Stimulated activated naive CD4-positive, alpha-beta T cell (primary cell): Measurements from ENCODE around the gene STRN4.
"Not testable (repeated sequence)": the region's sequence is repeated elsewhere in the genome, so short reads cannot be mapped to it uniquely, and the experiment has no call there.

ENCODE experiments used
- DNase-seq, 6 experiments: peaks; one replicate each; lab custom pipeline; 2025; lab: John Stamatoyannopoulos, UW

STRN4 gene, protein sequence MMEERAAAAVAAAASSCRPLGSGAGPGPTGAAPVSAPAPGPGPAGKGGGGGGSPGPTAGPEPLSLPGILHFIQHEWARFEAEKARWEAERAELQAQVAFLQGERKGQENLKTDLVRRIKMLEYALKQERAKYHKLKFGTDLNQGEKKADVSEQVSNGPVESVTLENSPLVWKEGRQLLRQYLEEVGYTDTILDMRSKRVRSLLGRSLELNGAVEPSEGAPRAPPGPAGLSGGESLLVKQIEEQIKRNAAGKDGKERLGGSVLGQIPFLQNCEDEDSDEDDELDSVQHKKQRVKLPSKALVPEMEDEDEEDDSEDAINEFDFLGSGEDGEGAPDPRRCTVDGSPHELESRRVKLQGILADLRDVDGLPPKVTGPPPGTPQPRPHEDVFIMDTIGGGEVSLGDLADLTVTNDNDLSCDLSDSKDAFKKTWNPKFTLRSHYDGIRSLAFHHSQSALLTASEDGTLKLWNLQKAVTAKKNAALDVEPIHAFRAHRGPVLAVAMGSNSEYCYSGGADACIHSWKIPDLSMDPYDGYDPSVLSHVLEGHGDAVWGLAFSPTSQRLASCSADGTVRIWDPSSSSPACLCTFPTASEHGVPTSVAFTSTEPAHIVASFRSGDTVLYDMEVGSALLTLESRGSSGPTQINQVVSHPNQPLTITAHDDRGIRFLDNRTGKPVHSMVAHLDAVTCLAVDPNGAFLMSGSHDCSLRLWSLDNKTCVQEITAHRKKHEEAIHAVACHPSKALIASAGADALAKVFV

DNA sequence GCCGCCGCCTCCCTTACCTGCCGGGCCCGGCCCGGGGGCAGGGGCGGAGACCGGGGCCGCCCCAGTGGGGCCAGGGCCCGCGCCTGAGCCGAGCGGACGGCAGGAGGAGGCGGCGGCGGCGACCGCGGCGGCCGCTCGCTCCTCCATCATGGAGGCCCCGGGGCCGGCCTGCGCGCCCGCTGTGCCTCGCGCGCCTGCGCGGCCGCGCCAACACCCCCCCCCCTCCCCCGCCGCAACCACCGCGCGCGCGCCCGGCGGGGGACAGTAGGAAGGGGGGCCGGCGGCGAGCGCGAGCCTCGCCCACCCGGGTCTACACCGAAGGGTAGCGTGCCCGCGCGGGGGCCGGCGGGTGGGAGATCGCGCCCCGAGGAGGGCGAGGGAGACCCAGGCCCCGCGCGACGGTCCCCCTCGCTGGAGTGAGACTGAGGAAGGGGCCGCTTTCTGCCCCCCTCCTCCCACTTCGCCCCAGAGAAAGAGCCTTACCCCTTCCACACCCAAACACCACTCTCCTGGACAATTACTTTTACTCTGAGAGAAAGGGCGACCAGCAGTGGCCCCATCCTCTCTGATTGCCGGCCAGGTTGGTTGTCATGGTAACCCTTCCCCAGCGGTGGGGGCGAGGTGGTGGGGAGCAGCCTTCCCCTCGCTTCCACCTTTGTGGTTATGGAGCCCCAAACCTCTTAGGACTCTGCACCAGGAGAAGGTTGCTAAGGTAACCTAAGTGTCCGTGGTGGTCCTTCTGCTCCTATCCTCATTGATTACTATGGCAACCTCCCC, at the start of gene STRN4:
Gene STRN4, minus strand, starts transcription at position 170 of the 777 bp plus-strand sequence. Its CDS starts 20 bp downstream, at position 150.
- DNase-seq = peak; percentile 35 to 63 (median 53)

DNA sequence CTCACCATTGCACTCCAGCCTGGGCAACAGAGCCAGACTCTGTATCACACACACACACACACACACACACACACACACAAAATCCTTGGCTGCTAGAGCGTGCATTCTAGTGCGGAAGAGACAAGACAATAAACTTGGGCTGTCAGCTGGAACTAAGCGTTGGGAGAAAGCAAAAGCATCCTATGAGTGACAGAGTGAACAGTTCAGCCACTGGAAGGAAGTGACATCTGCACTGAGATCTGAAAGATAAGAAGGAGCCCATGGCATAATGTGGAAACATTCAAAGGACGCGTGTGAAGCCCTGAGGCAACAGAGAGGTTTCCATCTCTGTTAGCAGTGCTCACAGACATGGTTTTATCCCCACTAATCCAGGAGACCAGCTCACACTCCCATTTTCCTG, 45.7 kb upstream of the STRN4 start:
- peak in 4 of 6 experiments; percentile 17 to 71 (median 61) for DNase-seq

DNA sequence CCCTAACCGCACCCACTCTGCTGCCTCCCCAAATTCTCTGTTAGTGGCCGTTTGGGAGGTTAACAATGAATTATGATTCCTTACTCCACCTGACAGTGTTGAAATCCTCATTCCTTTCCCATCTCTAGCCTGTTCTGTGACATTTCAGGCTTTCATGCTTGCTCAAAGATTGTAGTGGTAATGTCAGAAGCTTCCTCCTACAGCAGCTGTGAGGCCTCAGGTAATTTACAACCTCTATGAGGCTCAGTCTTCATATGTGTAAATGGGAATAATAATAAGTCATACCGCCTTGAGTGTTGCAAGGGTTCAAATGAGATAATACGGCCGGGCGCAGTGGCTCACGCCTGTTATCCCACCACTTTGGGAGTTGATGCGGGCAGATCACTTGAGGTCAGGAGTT, 43.1 kb upstream of the STRN4 start:
- no peak for DNase-seq

DNA sequence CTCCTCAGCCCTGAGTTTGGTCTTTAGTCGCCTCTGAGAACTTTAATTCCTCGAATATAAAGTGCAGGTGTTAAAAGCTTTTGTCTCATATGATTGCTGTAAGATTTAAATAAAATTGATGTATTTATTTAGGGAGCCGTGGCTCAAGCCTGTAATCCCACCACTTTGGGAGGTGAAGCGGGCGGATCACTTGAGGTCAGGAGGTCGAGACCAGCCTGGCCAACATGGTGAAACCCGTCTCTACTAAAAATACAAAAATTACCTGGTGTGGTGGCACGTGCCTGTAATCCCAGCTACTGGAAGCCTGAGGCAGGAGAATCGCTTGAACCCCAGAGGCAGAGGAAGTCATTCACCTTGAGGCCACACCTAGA, 42.7 kb upstream of the STRN4 start:
- DNase-seq = no peak

DNA sequence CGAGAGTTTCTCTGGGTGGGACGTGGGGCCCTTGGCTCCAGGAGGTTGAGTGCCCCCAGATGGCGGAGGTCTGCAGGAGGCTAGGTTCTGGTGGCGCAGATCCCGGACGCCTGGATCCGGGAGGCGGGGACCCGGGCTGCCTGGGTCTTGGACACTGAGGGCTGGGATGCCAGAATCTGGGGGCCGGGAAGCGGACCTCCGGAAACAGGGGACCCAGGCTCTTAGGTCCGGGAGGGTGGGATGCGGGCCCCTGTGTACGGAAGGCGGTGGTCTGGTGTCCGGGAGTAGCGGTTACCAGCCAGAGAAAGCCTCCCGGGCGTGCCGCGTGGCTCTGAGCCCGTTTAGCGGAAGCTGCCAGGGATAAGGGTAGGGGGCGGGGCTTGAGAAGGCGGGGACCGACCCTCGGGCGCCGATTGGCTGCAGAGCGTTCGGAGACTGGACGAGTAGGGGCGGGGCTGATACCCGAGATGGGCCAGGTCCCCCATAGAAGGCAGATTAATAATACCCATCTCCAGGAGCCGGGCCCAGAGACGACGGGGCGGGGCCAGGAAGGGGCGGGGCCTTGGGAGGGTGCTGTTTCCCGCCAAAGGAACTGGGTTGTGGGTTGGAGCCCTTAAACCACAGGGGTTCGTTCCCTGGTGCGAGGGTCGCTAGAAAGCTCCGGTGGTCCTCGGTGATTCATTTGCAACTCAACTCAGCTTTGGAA, 42.2 kb upstream of the STRN4 start, which contains the start of gene SLC1A5:
Gene SLC1A5, minus strand, starts transcription at position 333 of the 706 bp plus-strand sequence. CDS start 629 bp downstream, outside the sequence.
- DNase-seq = peak; percentile 74 to 94 (median 84)

DNA sequence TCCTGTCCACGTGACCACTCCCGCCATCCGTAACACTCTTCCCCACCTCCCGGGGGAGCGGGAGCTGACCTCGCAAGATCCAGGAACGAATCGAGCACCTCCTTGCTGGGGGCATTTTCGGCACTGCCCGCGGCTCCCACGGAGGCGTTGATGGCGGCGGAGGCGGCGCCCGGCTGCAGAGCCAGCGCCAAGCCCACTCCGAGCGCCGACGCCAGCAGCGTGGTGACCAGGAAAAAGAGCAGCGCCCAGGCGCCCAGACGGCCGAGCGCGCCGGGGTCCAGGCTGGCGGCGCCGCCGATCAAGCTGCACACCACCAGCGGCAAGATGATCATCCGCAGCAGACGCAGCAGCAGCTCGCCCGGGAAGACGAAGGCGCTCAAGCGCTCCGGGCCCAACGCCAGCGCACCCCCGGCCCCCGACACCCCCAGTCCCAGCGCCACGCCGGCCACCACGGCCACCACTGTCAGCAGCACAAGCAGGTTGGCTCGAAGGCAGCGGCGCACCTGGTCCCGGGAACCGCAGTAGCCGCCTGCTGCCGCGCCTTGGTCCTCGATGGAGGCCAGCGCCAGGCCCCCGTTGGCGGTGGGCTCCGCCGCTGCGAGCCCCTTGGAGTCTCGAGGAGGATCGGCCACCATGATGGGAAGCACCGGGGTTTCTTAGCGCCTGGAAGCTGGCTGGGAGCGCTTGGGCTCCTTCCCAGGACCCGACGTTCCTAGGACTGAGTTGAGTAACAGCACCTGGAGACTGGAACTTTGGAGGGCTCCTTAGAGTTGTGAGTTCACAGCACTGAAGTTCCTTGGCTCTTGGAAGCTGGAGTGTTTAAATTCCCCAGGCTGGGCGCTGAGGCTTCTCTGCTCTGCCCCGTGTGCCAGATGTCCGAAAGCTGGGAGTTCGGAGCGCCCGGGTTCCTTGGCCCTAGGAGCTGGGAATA, 41.3 kb upstream of the STRN4 start:
- DNase-seq = peak in 2 of 6 experiments; percentile 25 to 61

DNA sequence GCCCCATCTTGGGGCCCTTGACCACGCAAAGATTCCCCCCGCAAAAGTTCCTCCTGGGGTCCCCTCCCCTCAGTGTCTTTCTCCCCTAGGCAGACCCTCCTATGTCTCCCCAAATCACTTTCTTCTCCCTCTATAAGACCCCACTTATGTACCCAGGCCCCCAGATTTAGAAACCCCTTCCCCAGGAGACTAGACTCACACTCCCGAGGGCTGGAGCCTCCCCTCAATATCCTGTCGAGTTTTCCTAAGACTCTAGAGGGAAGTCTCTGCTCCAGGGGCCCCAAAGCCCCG, 40.7 kb upstream of the STRN4 start:
- no peak for DNase-seq

DNA sequence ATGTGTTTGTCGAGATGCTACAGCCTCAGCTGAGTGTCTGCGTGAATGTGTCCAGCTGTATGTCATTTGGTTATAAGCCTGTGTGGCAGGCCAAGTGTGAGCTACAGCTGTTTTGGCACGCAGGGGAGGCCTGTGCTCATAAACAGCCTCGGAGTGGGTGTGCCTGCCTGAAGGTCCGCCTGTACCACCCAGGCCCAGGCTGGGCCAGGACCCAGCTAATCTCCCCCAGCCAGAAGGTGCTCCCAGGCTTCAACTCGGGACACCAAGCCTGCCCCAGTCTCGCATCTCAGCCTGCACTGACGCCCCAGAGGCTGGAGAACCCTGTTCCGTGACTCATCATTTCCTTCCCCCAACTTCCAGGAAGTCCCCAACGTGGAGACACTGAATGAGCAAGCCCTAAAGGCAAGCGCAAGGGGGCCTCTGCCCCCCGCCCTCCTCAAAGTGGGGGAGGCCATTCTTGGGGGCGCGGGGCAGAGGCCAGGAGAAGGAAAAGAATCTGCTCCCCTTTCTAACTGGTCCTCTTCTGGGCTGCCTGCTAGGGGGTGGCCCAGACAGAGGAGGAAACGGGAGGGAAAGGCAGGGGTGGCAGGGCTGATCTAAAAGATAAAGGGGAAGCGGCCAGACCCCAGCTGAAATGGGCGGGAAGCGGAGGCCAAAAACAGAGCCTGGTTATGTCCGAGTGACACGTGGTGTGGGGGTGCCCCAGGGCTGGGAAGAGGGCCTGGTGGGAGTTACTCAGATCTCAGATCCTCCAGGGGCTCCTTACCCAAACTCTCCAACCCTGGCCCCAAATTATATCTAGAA, 40.2 kb upstream of the STRN4 start:
- peak; percentile 34 to 65 (median 56) for DNase-seq

DNA sequence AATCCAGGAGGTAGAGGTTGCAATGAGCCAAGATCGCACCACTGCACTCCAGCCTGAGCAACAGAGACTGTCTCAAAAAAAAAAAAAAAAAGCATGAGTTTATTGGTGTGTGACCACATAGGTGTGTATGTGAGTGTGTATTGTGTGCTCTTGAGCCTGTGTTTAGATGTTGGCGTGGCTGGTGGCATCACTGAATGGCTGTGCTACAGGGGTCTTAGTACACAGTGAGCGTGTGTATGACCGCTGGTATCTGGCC, 39.7 kb upstream of the STRN4 start:
- no peak for DNase-seq

DNA sequence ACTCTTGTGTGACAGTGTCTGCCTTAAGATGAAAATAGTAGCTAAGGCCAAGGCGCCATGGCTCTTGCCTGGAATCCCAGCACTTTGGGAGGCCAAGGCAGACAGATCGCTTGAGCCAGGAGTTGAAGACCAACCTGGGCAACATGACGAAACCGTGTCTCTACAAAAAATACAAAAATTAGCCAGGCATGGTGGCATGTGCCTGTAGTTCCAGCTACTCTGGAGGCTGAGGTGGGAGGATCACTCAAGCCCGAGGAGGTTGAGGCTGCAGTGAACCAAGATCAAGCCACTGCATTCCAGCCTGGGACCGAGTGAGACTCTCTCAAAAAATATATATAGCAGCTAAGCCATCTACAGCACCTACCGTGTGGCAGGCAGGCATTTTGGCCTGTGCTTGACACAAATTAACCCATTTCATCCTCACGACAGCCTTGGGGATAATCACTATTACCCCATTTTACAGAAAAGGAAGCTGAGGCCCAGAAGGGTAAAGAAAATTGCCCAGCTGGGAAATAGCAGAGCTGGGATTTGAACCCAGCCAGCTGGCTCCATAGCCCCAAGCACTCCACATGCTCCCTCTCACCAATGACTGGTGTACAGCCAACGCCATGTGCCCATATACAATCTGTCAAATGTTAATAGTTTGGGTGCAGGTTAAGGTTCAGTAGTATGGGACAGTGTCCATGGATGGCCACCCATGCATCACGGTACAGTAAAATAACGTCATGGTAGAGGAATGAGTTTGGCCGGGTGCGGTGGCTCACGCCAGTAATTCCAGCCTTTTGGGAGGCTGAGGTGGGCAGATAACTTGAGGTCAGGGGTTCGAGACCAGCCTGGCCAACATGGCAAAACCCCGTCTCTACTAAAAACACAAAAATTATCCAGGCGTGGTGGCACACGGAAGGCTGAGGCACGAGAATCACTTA, 39.1 kb upstream of the STRN4 start:
- DNase-seq = no peak

DNA sequence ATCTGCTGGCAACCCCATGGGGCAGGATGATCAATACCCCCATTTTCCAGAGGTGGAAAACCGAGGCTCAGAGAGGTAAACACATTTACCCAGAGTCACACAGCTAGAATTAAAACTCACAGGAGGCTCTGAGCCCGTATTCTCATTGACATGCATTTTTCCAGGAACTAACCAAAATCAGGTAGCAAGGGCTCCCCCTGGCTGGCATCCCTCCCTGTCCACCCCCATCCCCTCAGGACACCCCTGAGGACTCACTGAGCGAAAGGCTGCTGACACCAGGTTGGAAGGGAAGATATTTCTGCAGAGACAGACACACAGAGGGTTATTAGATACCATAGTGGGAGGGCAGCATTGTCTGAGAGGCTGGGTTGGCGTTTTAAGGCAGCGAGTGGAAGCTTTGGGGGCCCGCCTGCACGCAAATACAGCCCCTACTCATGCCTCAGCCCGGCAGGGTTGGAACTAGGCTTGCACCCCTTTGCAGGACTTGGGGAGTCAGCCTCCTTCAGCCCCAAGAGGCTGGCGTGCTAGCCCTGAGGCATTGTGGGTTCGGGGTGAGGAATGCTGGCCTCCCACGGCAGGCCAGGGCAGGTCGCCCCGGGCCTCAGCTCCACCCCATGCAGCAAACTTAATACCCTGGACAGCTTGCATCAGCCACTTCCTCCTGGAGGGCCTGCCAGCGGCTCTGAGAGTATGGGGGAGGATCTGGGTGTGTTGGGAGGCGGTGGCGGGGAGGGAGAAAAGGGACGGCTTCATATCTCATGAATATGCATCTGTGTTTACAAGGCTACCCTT, 38.2 kb upstream of the STRN4 start:
- no peak for DNase-seq

DNA sequence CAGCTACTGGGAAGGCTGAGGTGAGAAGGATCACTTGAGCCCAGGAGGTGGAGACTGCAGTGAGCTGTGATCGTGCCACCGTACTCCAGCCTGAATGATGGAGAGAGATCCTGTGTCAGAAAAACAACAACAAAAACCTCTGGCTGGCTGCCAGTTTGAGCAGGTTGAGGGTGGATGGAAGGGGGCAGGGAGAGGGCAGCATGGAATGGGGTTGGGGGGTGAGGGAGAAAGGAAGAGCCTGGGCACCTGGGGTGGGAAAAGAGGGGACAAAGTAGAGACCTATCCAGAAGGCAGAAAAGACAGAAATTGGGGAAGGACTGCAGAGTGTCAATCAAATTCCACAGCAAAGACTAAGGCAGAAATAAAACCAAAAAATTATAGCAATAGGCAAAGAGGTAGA, 37.4 kb upstream of the STRN4 start:
- DNase-seq = no peak

DNA sequence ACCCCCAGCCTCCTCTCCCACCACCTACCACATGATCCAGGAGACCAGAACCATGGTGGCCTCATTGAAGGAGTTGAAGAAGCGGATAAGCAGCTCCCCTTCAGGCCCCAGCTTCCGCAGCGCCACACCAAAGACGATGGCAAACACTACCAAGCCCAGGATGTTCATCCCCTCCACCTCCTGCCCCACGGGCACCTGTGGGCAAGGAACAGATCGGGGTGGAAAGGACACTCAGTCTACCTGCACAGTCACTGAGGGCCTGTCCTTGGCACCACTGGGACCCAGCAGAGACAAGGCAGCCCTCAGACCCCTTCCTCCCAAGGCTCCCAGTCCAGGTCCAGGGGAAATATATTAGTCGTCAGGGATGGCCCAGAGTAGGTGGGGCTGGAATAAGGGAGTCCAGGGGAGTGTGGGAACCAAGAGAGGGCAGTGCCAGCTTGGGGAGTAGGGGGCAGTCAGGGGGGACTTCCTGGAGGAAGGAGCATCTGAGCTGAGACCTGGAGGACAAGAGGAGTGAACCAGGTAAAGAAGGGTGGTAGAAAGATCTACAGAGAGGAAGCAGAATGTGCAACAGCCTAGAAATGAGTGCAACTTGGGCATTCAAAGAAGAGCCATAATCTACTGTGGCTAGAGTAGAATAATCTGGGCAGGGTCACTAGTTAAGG, 36.2 kb upstream of the STRN4 start:
- DNase-seq = no peak

DNA sequence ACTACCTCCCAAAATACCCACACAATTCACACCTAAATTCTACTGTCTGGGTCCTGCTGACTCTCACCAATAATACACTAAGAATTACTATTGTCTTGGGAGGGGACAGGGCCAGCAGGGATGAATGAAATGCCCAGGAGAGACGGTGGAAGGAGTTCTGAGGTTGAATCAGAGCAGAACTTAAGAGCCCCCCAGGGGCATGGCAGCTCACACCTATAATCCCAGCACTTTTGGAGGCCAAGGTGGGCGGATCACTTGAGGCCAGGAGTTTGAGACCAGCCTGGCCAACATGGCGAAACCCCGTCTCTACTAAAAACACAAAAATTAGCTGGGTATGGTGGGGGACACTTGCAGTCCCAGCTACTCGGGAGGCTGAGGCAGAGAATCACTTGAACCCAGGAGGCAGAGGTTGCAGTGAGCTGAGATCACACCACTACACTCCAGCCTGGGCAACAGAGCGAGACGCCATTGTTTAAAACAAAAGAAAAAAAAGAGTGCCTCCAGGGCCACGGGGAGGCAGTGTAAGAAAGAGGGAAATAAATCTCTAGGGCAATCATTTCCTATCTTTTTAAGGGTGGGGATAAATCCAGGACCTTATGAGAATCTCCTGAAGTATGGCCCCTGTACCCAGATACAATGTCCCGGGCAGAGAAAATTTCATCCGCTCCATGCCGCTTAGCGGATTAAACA, 31.9 kb upstream of the STRN4 start:
- DNase-seq = not testable (repeated sequence)

DNA sequence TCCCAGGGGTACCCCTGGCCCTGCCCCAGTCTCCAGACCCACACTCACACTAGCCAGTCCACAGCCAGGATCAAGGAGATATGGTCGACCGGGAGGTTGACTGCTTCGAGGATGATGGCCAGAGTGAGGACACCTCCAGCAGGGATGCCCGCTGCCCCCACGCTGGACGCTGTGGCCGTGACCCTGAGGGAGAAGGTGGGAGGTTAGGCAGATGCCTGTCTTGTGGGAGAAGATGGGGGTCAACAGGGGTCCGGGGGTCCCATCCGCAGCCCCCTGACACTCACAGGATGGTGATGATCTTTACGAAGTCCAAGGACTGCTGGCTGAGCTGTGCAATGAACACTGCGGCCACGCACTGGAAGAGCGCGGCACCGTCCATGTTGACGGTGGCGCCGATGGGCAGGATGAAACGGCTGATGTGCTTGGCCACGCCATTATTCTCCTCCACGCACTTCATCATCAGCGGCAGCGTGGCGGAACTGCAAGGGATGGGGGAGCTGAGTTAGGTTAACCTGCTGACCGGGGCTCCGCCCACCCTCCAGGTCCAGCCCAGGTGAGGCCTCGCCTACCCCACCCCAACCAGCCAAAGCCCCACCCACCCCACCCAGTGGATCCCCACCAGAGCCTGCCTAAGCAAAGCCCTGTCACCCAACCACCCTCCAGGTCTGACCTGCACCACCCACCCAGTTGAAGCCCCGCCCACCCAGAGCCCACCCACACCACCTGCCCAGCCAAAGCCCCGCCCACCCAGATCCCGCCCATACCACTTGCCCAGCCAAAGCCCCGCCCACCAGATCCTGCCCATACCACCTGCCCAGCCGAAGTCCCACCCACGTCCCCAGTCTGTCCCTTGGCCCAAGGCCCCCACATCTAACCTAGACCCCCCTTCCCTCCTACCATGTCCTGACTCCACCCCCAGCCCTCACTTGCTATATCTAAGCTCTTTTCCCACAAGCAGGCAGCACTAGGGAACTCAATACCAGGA, 31.0 kb upstream of the STRN4 start:
- DNase-seq = no peak
